GM20431 (cell line): ENCODE data around the gene TMEM106A.
"Not testable (repeated sequence)": the region's sequence is repeated elsewhere in the genome, so short reads cannot be mapped to it uniquely, and the experiment has no call there.

Source experiments
- in situ Hi-C: fragments of 300-500 bp; cut with MseI, MboI; formaldehyde crosslinking; loops from one replicate; pipeline ENCODE4 v1.15.0; 2020; ENCODE audit warnings: low sequenced_read_pairs; ENCODE audit not compliant: unreplicated experiment

Gene TMEM106A

GRCh38 chr17:43240596-43241352, 29.1 kb downstream of the TMEM106A start:
- in situ Hi-C loops, result not testable (repeated sequence)

DNA sequence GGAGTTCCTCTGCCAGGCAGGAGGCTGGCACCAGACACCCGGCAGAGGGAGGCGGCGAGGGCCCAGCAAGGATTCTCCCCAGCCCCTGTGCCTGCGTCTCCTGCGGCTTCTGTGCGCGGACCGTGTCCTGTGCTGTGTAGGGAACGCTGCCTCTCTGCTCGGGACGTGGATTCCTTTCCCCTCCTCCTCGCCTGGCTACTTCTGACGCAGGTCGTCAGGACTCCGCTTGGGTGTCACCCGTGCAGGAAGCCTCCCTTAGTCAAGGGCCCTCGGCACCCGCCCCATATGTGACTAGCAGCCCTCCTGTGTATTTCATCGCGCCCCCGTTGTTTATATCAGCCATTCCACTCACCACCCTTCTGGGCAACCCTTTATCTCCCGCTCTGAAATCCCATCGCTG, 34.8 kb downstream of the TMEM106A start:
- in situ Hi-C loops, result not testable (repeated sequence)
